ENCODE measurements around the gene PROCA1.
A peak's percentile ranks its signal among the peaks of the same experiment; 100 is the strongest.
"Not testable (repeated sequence)": the region's sequence is repeated elsewhere in the genome, so short reads cannot be mapped to it uniquely, and the experiment has no call there.

Gene PROCA1

DNA sequence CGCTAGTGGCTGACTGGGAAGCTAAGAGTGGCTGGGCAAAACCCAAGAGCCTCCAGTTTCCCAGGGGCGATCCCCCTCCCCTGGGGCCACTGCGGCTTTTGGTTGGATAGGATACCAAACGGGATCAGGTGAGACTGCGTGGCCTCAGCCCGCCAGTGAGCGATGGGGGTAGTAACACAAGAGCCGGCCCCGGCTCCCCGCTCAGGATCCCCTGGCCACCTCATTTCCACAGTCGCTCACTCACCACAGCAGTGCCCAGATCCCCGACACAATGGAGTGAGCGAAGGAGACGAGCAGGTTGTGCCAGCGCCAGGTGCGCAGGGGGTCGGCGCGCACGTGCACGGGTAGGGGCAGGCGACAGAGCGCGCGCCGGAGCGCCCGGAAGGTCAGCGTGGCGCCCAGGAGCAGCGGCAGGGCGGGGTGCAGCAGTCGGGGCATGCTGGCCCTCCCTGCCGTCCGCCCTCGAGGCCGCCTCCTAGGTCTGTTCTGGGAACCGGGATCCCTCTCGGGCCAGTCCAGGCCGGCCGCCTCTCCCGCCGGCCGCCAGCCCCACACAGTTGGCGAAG lies 14.1 kb upstream of the PROCA1 start:
- FAIRE-seq: no peak
- DNase-seq (ENCODE audit: low spot score): no peak

DNA sequence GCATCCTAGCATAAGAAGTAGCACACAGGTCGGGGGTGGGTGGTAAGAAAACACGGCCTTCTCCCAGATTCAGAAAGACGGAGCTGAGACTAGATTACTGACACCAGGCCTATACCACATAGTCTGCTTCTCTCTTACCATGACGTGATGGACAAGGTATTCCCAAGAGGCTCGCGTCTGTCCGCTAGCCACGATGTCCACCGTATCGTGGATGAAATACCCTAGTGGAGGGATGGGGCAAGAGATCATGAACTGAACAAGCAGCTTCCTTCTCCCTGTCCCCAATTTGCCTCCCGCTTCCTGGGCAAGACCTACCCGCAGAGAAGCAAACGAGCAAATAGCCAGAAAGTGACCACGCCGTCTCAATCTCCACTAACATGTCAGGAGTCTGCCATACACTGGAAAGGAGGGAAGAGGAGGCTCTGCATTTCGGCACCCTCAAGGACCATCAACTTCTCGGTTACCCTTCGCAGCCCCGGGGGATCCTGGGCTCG lies 13.5 kb upstream of the PROCA1 start:
- no peak for DNase-seq (ENCODE audit: low spot score)

DNA sequence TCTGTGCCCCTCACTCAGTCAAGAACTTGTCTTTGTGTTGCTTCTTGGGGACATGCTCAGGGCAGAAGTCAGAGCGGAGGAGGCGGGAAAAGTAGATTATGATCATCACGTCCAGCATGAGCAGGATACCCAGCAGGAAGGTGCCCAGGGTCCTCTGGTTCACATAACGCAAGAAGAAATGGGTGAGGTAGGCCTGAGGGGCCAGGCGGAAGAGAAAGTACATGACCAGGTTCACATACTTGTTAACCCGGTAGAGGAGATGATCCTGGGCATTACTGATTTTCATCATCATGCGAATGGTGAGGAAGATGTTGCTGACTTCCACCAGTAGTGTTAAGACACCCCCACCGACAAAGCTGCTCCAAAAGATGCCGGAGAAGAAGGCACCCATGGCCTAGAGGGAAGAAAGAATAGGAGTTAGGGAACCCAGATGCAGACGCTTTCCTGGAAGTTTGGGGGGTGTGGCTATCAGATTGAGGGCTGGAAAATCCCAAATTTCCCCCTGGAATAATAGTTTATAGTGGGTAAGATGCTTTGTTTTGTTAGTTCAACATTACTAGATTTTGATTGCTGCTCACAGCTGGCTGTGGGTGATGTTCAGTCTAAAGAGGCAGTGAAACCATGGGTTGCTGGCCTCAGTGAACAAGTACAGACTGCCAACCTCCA lies 12.9 kb upstream of the PROCA1 start:
- DNase-seq (ENCODE audit: low spot score) (no peak), FAIRE-seq (no peak)

More for the DNA sequence above, 13.5 kb upstream of the PROCA1 start:
- no peak for FAIRE-seq

DNA sequence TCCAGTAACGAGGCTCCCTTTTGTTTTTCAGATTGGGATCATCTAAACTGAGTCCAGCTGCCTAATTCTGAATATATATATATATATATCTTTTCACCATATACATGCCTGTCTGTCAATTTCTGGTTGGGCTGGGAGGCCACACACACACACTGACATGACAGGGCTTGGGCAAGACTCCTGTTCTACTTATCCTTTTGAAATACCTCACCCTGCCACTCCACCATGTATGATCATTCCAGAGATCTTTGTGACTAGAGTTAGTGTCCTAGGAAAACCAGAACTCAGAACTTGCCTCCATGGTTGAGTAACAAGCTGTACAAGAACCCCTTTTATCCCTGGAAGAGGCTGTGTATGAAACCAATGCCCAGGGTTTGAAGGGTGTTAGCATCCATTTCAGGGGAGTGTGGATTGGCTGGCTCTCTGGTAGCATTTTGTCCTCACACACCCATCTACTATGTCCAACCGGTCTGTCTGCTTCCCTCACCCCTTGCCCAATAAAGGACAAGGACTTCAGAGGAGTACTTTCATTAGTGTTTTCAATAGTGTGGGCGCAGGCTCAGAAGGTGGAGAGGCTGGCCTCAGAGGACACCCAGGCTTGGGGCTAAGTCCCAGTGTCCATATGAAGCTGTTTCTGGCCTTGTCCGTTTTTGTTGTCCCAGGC lies 12.3 kb upstream of the PROCA1 start:
- FAIRE-seq; DNase-seq (ENCODE audit: low spot score): not testable (repeated sequence)

DNA sequence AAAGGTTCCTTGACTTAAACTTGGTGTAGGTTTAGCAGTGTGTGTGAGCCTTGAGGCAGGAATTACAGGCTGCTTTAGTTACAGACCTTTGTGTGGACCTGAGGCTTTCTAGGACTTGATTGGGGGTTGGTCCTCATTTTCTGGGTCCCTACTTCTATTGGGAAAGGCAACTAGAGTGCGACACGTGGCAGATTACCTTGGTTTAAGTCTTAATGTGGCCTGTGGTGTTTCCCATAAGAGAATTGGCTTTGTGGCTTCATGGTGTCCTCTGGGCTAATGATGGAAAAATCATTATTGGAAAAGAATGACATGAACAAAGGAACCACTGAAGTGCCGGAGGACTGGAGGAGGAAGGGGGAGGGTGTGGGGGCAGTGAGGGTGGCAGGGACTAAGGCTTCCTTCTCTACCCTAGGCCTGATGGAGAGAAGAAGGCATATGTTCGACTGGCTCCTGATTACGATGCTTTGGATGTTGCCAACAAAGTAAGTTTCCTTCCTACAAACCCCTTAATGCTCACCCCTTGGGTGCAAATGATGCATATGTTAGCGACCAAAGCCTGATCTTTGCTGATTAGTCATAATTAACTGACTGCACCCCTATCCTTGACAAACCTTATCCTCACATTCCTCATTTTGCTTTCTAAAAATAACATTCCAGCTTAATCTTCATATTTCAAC lies 11.6 kb upstream of the PROCA1 start:
- DNase-seq (ENCODE audit: low spot score): no peak
- no peak for FAIRE-seq

DNA sequence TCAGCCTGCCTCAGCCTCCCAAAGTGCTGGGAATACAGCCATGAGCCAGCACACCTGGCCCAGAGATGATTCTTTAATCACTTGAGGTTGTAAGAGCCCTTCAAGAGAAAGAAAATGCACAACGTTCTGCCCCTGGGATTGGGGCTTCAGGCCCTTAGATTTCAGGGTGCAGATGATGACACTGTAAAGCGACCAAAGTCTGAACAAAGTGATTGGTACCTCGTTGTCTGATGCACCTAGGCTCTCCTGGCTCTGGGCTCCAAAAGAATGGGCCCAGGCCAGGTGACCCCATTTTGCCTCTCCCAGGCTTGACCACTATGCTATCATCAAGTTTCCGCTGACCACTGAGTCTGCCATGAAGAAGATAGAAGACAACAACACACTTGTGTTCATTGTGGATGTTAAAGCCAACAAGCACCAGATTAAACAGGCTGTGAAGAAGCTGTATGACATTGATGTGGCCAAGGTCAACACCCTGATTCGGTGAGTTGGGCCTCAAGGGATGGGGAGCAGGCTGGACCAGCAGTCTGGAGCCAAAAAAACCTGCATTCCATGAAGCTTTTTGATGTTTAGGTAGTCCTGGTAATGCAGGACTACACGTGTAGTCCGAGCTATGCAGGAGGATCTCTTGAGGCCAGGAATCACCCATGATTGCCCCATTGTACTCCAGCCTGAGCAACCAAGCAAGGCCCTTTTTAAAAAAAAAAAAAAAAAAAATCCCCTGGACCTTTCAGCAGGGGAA lies 10.9 kb upstream of the PROCA1 start:
- no peak for FAIRE-seq
- no peak for DNase-seq (ENCODE audit: low spot score)

DNA sequence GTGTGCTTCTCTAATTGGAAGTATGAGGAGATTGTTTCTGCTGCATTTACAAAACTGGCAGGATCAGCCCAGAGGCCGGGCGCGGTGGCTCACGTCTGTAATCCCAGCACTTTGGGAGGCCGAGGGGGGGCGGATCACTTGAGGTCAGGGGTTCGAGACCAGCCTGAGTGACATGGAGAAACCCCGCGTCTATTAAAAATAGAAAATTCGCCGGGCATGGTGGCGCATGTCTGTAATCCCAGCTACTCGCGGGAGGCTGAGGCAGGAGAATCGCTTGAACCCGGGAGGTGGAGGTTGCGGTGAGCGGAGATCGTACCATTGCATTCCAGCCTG lies 9.3 kb upstream of the PROCA1 start:
- not testable (repeated sequence) for FAIRE-seq

DNA sequence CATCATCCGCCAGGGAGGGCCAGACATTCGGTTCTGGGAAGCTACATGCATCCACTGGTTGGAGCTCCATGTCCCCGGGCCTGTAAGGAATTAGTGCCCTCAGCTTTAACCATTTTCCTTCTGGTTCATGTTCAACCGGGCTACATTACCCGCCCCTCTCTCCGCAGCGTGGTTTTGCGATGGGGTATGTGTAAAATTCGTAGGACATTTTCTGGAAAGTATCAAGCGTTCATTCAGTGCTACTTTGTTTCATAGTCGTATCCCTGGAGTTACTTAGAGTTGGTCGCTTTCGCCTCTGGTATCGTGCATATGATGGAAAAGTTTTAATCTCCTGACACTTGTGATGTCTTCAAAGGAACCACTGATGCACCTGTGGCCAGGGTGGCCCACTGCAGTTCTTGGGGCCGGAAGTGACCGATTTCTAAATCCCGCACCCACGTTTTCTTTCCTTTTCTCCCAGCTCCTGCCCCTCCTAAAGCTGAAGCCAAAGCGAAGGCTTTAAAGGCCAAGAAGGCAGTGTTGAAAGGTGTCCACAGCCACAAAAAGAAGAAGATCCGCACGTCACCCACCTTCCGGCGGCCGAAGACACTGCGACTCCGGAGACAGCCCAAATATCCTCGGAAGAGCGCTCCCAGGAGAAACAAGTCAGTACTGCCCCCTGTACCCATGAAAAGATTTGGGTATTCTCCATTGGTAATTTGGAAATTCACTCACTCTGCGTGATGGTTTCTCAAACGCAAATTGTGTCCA lies 8.7 kb upstream of the PROCA1 start:
- DNase-seq (ENCODE audit: low spot score) (peak; percentile 43), FAIRE-seq (no peak)

More for the DNA sequence above, 9.3 kb upstream of the PROCA1 start:
- not testable (repeated sequence) for DNase-seq (ENCODE audit: low spot score)

DNA sequence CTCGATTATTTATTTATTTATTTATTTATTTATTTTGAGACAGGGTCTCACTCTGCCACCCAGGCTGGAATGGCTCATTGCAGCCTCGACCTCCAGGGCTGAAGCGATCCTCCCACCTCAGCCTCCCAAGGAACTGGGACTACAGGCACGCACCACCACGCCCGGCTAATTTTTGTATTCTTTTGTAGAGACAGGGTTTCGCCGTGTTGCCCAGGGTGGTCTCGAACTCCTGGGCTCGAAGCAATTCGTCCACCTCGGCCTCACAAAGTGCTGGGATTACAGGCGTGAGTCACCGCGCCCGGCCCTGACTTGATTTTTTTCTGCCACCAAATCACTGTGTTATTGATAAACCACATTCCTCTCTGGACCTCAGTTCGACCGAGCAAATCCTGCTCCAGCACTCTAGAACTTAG lies 7.3 kb upstream of the PROCA1 start:
- no peak for DNase-seq (ENCODE audit: low spot score)
- FAIRE-seq: no peak

DNA sequence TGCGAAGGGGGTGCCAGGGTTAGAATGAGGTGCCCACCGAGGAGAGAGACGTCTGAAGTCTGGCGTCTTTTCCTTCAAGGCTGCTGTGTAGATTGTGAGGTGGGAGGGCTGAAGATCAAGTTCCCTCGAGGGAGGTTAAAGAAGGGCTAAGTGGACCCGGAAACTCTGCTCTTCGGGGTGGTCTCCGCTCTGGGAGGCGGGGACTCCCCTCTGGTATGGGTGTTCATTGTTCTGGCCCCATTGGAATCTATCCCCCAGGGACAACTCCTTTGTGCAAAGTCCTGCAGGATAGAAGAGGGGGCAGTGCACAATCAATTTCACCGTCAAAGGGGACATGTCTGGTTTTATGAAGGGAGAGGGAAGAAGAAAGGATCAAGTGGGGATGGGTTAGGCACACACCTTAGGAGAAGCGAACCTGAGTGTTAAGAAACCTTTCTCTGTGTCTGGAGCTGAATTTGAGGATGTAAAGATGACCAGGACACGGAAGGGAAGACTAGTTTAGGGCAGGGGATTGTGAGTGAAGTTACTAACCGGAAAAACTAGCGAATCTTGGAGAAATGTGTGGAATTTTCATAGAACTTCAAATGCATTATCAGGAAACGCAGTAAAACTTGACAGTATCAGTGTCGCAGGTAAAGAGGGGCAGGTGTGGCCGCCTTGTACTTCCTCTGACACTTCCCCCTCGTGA lies 6.8 kb upstream of the PROCA1 start:
- DNase-seq (ENCODE audit: low spot score): no peak
- FAIRE-seq: no peak

DNA sequence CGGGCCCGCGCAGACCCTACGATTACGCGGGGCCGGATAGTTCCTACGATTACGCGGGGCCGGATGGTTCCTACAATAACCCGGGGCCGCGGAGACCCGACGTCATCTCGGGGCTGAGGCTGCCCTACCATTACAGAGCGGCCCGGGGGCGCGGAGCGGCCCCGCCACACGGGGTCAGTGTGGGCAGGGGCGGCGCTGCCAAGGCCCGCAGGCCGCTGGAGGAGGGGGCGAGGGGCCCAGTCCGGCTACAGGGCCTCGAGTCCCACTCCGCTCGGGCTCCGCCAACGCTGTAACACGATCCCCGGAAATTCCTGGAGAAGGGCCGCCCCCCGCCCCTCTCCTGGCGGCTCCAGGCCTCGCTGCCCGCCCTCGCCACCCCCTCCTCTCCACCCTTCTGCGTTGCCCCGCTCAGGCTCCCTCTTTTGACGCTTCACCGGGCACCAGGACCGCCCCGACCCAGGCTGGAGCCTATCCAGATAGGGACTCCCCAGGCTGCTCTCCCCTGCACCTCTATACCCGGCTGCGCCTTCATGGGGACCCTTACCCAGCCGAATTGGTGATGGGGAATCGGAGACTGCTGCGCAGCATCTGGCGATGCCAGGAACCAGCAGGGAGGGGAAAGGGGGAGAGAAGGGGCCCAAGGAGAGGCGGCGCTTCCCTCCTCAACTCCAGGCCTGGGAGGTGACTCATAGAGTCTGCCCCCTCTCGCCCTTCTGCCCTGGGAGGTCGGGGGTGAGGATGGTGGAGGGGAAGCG lies 6.1 kb upstream of the PROCA1 start, which contains the start of gene RAB34:
Gene RAB34, minus strand, starts transcription at position 291 of the 755 bp plus-strand sequence. CDS start 602 bp downstream, outside the sequence.
- DNase-seq (ENCODE audit: low spot score): peak; percentile 88
- peak; percentile 76 for FAIRE-seq

DNA sequence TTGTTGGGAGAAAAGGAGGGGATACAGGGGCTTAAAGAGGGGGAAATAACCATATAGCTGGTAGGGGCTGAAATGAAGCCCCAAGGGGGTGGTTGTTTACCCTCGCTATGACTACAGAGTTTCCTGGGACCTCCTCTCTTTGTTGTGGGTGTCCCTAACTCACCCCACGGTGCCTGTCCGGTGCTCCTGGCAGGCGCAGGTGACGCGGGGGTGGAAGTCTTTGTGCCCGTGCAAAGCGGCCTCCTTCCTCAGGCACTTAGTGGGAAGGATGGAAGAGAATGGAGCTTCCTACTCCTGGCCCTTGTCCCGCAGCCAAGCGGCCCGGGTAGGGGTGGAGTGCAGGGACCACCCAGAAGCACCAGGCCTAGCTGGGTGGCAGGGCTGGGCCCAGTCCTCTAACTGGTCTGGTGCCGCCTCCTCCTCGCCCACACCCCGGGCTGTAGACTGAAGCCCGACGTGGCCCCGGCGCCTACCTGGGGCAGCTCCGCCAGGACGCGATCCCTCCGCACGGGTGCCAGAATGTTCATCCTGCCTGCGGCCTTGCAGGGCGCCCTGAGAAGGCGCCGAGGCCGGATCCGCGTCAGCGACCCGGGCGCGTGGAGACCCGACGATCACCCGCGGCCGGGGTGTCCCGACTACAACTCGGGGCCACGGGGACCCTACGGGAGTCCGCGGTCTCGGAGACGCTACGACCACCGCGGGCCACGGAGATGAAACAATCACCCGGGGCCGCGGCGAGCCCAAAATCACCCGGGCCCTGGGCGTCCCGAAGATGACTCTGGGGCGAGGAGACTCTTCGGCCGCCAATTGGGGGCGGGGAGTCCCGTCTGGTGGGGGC lies 5.3 kb upstream of the PROCA1 start:
- no peak for FAIRE-seq
- DNase-seq (ENCODE audit: low spot score): peak; percentile 21

DNA sequence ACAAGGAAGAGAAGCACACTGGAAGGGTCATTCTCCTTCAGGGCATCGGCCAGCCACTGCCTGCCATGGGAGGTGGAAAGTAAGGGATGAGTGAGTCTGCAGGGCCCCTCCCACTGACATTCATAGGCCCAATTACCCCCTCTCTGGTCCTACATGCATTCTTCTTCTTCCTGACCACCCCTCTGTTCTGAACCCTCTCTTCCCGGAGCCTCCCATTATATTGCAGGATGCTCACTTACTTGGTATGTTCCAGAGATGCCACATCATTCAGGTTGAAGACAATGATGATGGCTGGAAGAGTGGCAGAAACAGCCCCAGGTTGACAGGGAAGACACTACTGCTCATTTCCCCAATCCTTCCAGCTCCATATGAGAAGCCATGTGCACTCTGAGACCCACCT lies 3.5 kb upstream of the PROCA1 start:
- DNase-seq (ENCODE audit: low spot score) (no peak), FAIRE-seq (no peak)

DNA sequence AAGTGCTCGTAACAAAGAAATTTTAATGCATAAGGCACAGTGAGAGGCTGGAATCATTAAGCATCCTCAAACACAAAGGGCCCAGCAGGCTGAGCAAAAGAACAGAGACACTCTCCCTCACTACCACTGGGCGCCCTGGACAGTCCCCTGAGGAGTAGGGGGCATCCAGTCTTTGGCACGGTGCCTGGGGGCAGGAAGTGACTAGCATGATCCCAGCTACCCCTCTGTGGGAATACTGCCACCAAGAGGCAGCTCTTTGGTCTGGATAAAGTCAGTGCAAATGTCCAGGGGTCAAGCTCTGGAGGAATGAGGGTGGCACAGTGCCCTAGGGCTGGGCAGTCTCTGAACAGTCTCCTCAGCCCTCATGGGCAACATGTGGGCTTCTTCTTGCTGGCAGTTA lies 2.6 kb upstream of the PROCA1 start:
- no peak for DNase-seq (ENCODE audit: low spot score)
- no peak for FAIRE-seq

DNA sequence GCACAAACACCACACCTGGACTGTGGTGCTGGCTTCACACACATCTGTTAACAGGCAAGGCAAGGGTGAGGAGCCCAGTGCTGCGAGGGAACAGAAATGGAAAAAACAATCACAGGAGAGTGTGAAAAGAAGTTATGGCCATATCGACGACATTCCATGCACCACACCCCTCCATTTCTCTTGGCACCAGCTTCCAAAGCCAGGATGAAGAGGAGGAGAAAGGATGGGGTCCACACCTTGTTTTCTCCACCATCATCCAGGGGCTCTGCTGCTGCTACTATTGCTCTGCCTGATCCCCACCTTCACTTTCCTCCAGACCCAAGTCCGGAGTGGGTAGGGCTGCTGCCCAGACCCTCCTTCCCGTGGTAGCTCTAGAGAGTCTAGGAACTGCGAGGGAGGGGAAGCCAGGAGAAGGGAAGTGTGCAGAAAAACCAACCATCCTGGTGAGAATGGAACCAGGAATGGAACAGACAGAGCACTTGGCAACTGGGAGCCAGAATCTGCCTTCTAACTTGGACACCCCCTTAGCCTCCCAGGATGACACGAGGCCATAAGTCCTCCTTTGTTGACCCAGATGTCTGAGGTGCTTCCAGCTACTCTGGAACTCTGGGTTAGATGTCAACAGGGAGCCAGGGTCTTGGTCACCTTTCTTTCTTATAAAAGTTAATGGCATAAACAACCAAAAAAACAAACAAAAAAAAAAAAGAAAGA lies 1.2 kb upstream of the PROCA1 start:
- FAIRE-seq (no peak), DNase-seq (ENCODE audit: low spot score) (no peak)

DNA sequence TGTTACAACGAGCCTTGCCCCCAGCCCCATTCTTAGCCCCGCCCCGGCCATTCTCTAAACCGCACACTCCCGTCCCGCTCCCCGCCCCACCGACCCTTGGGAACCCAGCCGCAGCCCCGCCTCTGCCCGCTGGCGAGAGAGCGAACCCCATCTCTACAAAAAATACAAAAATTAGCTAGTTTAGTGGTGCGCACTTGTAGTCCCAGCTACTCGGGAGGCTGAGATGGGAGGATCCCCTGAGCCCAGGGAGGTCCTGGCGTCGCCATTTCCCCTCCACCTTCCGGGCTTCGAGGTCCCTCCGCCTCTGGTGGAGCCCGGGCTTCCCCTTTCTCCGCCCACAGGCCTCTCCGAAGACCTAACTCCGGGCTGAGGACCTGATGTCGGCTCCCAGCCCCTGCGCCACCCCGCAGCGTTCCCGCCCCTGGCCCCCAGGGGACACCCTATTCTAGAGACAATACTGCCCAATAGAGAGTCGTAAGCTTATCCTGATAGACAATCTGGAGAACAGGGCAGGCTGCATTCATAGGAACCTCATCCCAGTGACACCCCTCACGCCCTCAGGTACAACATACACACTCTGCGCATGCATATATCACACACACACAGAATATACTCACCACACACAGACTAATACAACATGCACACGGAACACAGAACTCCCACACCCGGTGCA lies 480 bp upstream of the PROCA1 start:
- FAIRE-seq: no peak
- DNase-seq (ENCODE audit: low spot score): no peak
